Amniotic epithelial cell (primary cell): ENCODE results near the gene ARID5B.

ENCODE experiments used
- DNase-seq: peaks from one replicate; pipeline ENCODE4 v3.0.0-alpha.2; 2010; ENCODE audit warnings: low read depth

ARID5B gene

GRCh38 chr10:62053860-62054259 is 152.4 kb downstream of the ARID5B start:
- DNase-seq = no peak

GRCh38 chr10:62054408-62054807 is 152.9 kb downstream of the ARID5B start:
- DNase-seq = no peak

GRCh38 chr10:62054830-62055229 is 153.3 kb downstream of the ARID5B start:
- DNase-seq = no peak

GRCh38 chr10:62056219-62056618 is 154.7 kb downstream of the ARID5B start:
- no peak for DNase-seq

- no peak for DNase-seq
These were observed 155.2 kb downstream of the ARID5B start for GRCh38 chr10:62056698-62057097.

- peak; percentile 62 for DNase-seq
These were observed 155.9 kb downstream of the ARID5B start for GRCh38 chr10:62057359-62057758.

GRCh38 chr10:62057850-62058249 is 156.4 kb downstream of the ARID5B start:
- DNase-seq = no peak

GRCh38 chr10:62058476-62058875 is 157.0 kb downstream of the ARID5B start:
- peak; percentile 49 for DNase-seq

GRCh38 chr10:62058896-62059216 is 157.4 kb downstream of the ARID5B start:
- no peak for DNase-seq

GRCh38 chr10:62059217-62059920 is 157.9 kb downstream of the ARID5B start:
- DNase-seq = peak; percentile 44

- DNase-seq = no peak
These were observed 160.5 kb downstream of the ARID5B start for GRCh38 chr10:62062028-62062427.

- DNase-seq = peak; percentile 59
These were observed 161.4 kb downstream of the ARID5B start for GRCh38 chr10:62062752-62063512.

GRCh38 chr10:62063795-62064472 is 162.4 kb downstream of the ARID5B start:
- DNase-seq = peak; percentile 83

- no peak for DNase-seq
These were observed 166.1 kb downstream of the ARID5B start for GRCh38 chr10:62067560-62067959.

- DNase-seq = no peak
These were observed 167.0 kb downstream of the ARID5B start for GRCh38 chr10:62068464-62068863.

GRCh38 chr10:62069452-62070178 is 168.1 kb downstream of the ARID5B start:
- DNase-seq = peak; percentile 63

GRCh38 chr10:62071846-62072281 is 170.4 kb downstream of the ARID5B start:
- DNase-seq = peak; percentile 41

- peak; percentile 90 for DNase-seq
These were observed 171.4 kb downstream of the ARID5B start for GRCh38 chr10:62072901-62073300.

GRCh38 chr10:62073429-62073828 is 171.9 kb downstream of the ARID5B start:
- DNase-seq = no peak

- DNase-seq = no peak
These were observed 173.9 kb downstream of the ARID5B start for GRCh38 chr10:62075414-62075813.

- no peak for DNase-seq
These were observed 174.4 kb downstream of the ARID5B start for GRCh38 chr10:62075912-62076311.

- peak; percentile 75 for DNase-seq
These were observed 175.4 kb downstream of the ARID5B start for GRCh38 chr10:62076891-62077290.
